CD4-positive, alpha-beta T cell treated with Interferon alpha-2 for 1 hour (primary cell): Measurements from ENCODE around the gene UPK1A.
"Not testable (repeated sequence)": the region's sequence is repeated elsewhere in the genome, so short reads cannot be mapped to it uniquely, and the experiment has no call there.

Experiments
- DNase-seq, 2 donors: peaks; one replicate each; pipeline ENCODE4 v3.0.0-alpha.2; 2020 to 2022

UPK1A gene

DNA sequence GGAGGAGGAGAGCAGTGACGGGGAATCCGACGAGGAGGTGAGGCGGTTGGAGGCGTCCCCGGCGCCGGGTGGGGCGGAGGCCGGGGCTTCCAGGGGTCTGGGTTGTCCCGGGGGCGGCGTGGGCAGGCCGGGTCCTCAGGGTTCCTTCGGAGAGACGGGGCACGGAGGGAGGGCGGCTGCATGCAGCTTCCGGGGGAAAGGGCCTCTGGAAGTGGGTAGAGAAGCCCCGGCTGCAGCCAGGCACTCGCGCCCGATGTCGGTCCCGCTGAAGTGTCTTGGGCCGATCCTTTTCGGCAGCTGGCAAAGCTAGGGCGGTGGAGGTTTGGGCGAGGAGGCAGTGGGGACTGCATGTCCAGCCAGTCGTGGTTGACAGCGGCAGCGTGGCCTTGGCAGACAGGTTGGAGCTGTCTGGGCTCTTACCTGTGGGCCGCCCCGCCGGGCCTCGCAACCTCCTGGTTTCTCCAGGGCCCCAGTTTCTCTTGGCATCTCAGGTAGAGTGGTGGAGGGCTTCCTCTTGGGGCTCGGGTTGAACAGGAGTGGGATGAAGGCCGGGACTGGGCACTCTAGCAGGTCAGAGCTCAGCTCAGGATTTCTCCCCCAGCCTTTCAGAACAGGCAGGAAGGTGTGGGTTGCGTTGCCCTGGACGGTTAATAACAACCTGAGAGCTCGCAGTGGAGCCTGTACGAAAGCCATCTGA, 52.2 kb downstream of the UPK1A start:
- DNase-seq, result peak in 1 of 2 donors; percentile 42

DNA sequence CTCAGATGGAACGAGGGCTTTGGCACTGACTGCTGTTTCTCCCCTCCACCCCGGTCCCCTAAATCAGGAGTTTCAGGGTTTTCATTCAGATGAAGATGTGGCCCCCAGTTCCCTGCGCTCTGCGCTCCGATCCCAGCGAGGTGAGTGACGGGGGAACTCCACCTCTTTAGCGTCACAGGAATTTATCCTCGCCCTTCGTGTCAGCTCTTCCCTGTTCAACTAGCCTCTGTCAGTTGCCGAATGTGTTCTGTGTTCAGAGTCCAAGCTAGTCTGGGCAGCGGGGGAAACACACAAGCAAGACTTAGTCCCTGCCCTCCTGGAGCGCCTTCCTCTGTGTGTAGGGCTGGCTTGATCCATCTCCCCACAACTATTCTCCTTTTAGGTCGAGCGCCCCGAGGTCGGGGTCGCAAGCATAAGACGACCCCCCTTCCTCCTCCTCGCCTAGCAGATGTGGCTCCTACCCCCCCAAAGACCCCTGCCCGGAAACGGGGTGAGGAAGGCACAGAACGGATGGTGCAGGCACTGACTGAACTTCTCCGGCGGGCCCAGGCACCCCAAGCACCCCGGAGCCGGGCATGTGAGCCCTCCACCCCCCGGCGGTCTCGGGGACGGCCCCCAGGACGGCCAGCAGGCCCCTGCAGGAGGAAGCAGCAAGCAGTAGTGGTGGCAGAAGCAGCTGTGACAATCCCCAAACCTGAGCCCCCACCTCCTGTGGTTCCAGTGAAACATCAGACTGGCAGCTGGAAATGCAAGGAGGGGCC, 53.3 kb downstream of the UPK1A start:
- DNase-seq, result no peak

DNA sequence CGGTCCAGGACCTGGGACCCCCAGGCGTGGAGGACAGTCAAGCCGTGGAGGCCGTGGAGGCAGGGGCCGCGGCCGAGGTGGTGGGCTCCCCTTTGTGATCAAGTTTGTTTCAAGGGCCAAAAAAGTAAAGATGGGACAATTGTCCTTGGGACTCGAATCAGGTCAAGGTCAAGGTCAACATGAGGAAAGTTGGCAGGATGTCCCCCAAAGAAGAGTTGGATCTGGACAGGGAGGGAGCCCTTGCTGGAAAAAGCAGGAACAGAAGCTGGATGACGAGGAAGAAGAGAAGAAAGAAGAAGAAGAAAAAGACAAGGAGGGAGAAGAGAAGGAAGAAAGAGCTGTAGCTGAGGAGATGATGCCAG, 53.8 kb downstream of the UPK1A start:
- no peak for DNase-seq

GRCh38 chr19:35720648-35721047, 54.3 kb downstream of the UPK1A start:
- DNase-seq, result no peak

DNA sequence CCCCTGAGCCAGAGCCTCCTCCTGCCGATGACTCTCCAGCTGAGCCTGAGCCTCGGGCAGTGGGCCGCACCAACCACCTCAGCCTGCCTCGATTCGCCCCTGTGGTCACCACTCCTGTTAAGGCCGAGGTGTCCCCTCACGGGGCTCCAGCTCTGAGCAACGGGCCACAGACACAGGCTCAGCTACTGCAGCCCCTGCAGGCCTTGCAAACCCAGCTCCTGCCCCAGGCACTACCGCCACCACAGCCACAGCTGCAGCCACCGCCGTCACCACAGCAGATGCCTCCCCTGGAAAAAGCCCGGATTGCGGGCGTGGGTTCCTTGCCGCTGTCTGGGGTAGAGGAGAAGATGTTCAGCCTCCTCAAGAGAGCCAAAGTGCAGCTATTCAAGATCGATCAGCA, 55.1 kb downstream of the UPK1A start:
- DNase-seq, result no peak

- no peak for DNase-seq
These were observed 56.1 kb downstream of the UPK1A start for GRCh38 chr19:35722461-35722860.

- DNase-seq, result no peak
These were observed 56.6 kb downstream of the UPK1A start for GRCh38 chr19:35722897-35723296.

GRCh38 chr19:35723671-35724070, 57.4 kb downstream of the UPK1A start:
- DNase-seq, result no peak

GRCh38 chr19:35724132-35724531, 57.8 kb downstream of the UPK1A start:
- not testable (repeated sequence) for DNase-seq

- no peak for DNase-seq
These were observed 58.2 kb downstream of the UPK1A start for GRCh38 chr19:35724560-35724959.

DNA sequence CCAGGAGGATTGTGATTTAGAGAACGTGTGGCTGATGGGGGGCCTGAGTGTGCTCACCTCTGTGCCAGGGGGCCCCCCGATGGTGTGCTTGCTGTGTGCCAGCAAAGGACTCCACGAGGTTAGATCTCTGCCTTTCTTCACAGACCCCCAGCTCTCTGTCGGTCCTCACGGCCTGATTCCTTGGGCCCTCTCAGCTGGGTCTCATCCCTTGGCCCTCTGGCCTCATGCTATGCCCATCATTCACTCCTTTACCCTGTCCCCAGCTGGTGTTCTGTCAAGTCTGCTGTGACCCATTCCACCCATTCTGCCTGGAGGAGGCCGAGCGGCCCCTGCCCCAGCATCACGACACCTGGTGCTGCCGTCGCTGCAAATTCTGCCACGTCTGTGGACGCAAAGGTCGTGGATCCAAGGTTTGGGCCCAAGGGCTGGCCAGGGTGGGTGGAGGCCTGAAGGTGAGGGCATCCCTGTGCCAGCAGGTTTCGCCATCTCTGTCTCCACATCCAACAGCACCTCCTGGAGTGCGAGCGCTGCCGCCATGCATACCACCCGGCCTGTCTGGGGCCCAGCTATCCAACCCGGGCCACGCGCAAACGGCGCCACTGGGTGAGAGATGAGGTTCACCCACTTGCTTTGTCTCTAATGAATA, 59.0 kb downstream of the UPK1A start:
- no peak for DNase-seq

GRCh38 chr19:35727053-35727955, 61.0 kb downstream of the UPK1A start:
- DNase-seq, result no peak
